ENCODE data around the gene ANTXRL.
"Not testable (repeated sequence)": the region's sequence is repeated elsewhere in the genome, so short reads cannot be mapped to it uniquely, and the experiment has no call there.

GRCh38 chr10:46315071-46315860 is 28.5 kb downstream of the ANTXRL start:
- not testable (repeated sequence) for TF ChIP-seq CTCF (conservative IDR thresholded peaks at IDR 0.05 in 1 of 2, IDR thresholded peaks at IDR 0.05 in 1 of 2; ENCODE audit: extremely low read depth in 1 of 2, insufficient read depth in 1 of 2, low read depth in 1 of 2, low read length in 2 of 2); EZH2 (IDR thresholded peaks at IDR 0.05; ENCODE audit: borderline replicate concordance, low read length)
